GM18867 (cell line): Measurements from ENCODE around the gene MKI67.

Source experiments
- ATAC-seq: cut with Tn5 transposase; IDR thresholded peaks from one replicate; pipeline ENCODE4 v1.9.1; 2021; ENCODE audit warnings: mild to moderate bottlenecking, moderate library complexity; ENCODE audit not compliant: unreplicated experiment

The MKI67 gene

DNA sequence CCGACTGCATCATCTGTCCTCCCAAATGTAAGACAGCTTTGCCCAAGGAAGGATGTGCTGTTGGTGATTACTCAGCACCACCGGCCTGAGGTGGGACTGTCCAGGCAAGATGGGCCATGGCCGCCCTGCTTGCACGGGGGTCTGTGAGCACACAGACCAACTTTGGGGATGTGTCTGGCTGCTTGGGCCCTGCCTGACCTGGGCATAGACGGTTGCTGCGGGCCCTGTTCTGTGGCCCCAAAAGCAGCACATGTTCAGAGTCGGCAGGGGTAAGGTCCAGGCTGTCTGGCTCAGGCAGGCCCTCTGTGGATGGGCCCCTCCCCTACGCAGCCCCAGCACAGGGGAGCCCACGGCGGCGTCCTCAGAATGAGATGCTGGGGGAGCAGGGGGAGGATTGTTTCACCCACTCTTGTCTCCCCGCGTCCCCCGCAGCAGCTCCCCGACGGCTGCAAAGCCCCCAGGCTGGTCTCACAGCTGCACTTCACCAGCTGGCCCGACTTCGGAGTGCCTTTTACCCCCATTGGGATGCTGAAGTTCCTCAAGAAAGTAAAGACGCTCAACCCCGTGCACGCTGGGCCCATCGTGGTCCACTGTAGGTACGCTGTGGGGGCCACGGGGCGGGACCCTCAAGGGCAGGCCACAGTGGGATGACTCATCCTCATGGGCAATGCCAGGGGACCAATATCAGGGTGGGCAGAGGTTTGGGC, 58.4 kb downstream of the MKI67 start:
- no peak for ATAC-seq

DNA sequence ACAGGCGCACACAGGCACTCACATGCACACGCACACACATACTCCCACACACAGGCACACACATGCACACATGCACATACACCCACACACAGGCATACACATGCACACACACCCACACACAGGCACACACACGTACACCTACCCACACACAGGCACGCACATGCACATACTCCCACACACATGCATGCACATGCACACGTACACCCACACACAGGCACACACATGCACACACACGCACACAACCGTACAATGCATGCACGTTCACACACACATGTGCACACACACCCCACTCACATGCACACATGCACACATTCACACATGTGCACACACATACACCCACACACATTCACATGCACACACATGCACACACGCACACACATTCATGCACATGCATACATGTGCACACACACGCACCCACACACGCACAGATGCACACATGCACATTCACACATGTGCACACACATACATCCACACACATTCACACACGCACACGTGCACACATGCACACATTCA, 59.3 kb downstream of the MKI67 start:
- ATAC-seq, result no peak

DNA sequence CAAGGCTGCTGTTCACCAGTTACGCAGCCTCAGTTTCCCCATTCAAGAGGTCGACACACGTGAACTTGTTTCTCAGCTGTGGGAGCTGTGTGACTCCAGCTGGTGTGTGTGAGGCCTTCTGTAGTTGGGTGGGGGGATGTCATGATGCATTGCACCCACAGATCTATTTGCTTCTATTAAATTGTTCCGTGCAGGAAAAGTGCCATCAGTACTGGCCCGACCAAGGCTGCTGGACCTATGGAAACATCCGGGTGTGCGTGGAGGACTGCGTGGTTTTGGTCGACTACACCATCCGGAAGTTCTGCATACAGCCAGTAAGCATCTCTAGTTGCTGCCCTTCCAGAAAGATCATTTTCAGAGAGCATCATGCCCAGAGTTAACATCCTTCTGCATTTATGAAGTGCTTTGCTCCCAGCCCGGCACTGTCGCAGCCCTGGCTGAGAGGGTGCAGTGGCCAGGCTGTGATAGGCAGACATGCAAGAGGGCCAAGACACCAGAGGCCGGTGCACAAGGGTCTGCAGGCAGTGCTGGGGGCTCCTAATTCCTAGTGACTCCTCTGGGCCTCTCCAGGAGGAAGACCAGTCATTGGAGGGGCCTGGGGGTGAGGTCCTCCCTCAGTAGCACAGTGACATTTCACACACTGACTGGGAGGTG, 60.2 kb downstream of the MKI67 start:
- ATAC-seq, result no peak

DNA sequence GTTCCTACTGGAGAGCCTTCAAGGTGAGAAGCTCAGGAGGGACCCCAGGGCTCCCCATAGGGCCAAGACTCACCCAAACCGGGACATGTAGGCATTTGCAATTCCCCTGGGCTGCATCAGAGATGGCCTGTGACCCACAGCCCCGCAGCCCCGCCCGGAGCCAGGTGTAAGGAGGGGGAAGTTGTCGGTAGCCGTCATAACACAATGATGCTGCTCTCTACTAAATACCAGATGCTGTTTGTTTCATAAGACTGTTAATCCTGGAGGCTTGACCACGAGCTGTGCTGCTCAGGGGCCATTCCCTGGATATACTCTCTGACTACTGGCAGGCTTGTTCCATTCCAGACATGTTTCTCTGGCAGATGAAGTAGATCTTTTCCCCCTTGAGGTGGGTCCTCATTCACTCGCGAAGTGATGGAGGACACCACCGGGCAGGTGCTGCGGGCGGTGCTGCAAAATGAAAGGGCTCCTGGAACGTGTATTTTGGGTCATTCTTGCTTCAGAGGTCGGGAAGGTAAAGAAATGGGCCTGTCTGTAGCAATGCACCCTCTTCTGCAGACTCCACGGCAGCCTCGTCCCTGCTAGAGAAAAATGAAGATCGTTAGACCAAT, 61.1 kb downstream of the MKI67 start:
- ATAC-seq, result peak; percentile 35

DNA sequence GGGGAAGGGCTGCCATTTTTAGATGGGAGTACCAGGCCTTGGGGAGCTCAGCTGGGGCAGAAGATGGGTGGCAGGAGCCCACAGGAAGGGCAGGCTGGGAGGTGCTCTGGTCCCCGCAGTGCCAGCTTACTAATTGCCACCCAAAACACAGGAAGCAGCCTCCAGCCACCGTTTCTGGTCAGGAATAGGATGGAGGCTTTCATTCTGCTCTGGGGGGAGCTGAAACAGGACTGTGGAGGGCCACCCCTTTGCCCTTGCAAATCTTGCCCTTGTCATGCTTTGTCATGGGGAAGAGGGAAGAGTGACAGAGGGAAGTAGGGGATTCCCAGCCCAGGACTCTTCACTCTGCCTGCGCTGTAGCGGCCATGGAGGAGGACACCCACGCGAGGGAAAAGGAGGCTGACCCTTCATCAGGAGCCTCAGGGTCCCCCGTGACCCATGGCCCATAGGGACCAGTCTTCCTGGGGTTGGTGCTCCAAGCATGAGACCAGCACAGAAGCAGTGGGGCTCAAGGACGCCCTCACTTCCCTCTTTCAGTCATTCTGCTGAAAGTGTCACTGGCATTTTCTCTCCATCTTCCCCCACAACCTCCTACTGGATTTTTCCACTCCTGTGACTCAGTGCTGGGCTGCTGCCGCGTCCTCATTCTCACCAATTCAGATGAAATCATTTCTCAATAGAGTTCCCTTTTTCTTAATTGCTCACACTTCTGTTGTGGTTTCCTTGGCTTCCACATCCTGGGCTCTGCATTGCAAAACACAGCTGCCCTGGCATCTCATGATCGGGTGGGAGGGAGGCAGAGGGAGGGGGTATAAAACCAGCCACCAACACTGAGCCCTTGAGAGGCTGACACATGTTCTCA, 61.9 kb downstream of the MKI67 start:
- peak; percentile 48 for ATAC-seq

DNA sequence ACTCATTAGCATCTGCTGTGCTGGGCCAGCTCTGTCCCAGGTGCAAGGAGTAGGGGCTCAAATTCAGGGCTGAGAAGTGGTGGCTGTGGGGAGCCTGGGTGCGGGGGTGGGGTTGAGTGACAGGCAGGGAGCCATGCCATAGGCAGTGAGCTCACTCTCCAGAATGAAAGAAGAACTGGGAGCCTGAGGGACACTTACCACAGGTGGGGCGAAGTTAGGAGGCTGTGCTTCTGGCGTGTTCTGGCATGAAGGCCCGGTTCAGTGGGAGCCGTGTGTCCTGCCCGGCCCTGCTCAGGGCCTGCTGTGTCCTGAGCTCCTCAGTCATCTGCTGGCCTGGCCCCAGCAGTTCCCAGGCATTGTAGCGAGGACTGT, 62.5 kb downstream of the MKI67 start:
- ATAC-seq, result peak; percentile 26

DNA sequence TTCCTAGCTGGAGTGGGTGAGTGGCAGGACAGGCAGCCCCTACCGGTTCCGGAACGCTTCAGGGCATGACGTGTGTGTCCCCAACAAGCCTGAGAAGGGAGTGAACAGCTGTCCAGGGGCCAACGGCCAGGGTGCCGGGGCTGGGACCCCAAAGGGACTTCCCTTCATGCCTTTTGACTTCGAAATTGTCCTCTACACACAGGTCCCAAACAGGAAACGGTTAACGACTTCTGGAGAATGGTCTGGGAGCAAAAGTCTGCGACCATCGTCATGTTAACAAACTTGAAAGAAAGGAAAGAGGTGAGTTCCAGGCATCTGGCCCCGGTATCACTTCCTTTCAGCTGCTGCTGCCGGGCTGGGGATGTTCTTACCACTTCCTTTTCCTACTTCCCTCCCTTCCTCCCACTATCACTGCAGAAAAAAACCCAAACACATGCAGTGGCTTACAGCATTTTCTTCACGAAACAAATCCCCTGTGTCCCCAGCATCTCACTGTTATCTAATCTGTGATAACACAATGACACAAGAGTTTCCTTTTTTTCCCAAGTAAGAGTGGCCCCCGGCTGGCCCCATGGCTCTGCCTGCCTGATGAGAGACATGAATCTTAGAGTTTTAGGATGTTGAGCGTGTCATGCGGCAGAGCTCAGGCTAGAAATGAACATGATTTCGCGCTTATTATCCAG, 63.2 kb downstream of the MKI67 start:
- peak; percentile 51 for ATAC-seq

DNA sequence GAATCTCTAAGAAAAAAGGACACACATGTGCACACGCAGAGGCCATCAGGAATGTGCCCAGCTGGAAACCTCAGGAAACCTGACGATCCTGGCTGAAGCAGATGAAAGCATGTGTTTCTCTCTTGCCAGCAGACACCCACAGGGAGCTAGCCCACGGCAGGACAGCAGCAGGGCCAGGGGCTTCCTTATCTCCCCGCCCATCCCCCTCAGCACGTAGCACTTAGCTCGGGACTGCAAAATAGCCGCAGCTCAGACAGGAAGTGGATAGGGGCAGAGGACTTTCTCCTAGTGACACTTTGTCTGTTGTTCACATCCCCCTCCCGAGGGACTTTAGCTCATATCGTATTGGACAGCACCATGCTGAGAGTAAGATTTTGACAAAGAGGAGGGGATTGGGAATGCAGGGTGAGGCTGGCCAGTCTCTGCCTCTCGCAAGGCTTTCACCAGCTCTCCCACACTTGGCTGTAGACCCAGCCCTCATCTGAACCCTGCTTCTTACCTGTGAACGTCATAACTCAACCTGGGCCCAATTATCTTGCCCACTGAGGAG, 63.8 kb downstream of the MKI67 start:
- no peak for ATAC-seq

DNA sequence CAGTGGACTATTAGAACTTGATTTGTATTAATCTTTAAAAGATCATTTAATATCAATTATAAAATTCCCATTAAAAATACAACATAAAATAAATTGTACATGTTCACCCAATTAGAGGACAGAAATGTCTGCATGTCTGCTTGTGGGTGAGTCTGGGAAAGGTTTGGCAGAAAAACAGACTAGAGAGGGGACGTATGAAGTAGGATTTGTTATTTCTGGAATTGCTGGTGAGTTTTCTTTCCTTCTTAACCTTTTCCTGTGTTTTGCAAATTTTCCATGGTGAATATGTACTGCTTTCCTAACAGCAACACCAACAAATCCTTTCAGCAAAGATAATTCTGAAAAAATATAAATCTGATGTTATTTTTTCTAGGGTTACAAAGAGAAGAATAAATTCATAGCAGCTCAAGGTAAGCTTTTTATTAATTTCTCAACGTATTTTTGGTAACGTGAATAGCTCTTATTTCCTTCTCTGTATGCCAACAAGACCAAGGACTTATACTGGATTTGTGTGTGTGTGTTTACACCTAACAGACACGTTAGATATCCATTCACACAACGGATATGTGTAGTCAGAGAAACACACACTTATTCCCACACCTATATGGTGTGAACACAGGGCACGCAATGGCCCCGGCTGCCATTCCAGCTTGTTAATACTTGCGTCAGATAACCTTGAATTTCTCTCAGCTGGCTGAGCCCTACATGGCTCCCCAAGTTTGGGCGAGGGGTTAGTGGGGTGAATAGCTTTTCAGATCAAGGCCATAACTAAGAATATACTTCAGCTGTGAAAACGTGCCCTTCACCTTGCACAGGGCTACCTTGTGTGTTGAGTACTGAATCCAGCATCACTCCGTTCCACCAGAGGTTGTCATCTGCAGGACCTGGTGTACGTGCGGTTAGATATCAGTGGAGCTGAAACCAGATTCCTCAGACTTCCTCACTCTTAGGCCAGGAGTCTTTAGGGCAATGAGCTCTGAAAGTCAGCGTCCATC, 64.6 kb downstream of the MKI67 start:
- ATAC-seq, result no peak

DNA sequence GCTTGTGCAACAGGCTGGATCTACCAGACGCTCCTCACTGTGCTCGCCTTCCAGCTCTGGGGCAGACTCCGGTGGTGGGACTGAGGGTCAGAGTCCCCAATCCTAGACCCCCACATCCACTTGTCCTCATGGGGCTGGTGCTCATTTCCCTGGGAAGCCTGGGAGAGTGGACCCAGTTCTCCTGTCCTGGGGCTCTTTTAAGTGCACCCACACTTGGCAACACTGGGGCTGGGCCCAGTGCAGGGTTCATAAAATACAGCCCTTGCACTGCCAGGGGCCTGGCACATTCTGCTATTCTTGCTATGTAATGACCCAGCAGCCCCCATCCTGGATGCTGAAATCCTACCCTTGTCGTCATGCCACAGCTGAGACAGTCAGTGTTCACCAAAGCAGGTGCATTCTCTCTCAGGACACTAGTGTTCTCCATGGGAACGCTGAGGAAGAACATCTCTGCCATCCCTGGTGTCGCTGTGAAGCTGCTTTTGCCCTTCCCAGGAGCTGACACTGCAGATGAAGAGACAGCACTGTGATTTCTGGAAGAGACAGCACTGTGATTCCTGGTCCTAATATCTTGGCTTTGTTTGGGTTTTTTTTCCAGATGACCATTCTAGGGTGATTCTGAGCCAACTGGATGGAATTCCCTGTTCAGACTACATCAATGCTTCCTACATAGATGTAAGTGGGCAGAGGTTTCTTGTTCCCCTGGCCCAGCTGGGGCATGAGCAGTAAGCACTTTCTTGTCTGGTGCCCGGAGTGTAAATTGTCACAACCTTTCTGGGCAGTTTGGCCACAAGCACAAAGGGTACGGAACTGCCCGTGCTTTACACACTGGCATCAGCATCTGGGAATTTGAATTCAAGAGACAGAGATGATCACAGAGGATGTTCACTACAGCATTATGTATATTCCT, 65.6 kb downstream of the MKI67 start:
- no peak for ATAC-seq

DNA sequence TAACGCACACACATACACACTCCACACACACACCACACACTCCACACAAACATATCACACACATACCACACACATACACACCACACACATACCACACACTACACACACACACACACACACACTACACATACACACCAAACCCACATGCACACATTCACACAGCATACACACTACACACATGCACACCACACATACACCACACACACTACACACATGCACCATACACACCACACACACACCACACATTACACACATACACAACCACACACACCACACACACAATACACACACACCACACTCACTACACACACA, 66.3 kb downstream of the MKI67 start:
- no peak for ATAC-seq

DNA sequence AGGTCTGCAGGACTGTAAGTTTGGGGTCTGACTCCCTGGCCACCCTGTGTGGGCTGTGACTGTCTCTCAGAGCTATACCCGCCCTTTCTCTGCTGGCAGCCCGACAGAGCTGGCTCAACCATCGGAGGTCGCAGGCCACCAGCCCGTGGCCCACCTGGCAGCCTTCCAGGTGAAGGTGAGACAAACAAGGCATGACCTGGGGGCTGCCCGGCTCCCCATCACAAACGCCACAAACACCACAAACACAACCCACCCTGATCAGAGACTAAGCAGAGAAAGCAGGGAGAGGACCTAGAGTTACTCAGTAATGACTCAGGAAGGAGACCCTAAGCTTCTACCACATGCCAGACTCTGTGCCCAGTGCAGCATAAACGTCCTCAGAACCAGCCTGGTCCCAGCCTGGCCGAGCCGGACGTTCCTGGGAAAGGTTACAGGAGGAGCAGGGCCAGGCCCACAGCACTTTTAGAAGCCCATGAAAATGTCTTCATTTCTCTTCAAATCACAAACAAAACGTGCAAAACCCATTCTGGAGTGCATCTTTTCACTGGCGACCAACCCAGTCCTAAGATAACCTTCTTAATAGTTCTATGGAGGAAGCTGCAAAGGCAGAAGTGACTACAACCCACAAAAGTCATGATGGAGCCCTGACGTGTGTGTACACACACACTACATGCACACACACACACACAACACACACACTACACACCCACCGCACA, 66.8 kb downstream of the MKI67 start:
- ATAC-seq, result no peak

DNA sequence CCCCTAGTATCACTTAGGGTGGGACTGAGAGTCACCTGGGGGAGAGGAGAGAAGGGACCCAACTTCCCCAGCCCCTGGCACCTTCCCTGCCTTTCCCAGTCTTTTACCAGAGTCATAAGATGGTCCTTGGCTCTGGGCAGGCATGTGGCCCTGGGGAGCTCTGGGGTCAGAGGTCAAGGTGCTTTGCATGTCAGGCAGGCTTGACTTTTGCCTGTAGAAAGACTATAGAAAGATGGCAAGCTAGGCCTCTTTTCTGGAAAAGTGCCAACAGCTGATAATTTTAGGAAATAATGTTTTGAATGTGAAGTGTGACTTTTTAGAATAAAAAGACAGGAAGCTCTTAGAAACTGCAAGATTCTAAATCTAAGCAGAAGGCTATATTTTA, 67.5 kb downstream of the MKI67 start:
- no peak for ATAC-seq

DNA sequence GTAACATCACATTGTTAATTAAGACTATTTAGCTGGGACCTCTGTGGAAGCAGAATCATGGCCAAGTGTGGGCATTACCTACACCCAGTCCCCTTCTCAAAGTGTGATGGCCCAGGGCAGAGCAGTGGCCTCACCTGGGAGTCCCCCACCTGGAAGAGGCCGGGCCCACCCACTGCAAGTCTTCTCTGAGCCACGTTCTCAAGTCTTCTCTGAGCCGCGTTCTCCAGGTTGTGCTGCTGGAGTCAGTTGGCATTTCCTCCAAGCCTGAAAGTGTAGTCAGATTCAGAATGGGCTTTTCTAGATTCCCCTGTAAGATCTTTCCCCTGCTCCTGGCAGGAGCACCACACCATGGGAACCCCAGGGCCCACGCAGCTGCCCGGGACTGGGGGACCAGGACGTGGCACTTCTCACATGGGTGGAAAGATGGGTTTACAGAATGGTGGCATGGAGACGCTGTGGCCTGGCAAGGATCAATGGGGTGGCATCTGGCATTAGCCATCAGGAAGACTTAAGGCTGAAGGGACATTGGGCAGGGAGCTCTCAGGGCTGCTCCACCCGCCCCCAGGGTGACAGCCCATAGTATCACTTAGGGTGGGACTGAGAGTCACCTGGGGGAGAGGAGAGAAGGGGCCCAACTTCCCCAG, 68.0 kb downstream of the MKI67 start:
- ATAC-seq, result no peak

DNA sequence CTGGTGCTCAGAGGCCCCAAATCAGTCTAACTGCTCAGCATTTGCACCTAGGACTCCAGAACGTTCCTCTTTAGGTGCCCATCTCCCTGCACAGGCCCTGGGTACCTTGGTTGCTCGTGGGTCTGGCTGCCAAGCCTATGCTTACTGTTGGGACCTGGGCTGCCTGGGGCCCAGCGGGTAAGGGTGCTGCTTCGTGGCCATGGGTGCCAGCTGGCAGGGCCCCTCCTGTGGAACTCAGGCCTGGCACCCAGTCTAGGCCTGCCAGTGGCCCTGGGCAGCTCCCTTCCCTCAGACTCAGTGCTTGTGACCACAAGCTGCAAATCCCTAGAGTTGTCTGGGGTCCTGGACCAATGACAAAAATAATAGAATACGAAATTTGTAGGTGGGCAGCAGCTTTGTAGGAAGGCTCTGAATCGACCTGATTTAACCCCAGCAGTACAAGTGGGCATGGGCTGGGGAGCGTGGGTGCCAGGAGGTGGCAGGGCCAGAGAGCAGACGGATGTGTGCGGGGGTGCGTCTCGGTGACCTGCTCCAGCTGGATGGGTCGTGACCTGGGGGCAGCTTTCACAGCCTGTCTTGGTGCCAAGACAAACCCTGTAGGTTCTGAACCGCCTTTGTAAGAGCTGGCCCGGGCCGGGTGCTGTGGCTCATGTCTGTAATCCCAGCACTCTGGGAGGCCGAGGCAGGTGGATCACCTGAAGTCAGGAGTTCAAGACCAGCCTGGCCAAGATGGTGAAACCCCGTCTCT, 69.7 kb downstream of the MKI67 start:
- ATAC-seq, result no peak

DNA sequence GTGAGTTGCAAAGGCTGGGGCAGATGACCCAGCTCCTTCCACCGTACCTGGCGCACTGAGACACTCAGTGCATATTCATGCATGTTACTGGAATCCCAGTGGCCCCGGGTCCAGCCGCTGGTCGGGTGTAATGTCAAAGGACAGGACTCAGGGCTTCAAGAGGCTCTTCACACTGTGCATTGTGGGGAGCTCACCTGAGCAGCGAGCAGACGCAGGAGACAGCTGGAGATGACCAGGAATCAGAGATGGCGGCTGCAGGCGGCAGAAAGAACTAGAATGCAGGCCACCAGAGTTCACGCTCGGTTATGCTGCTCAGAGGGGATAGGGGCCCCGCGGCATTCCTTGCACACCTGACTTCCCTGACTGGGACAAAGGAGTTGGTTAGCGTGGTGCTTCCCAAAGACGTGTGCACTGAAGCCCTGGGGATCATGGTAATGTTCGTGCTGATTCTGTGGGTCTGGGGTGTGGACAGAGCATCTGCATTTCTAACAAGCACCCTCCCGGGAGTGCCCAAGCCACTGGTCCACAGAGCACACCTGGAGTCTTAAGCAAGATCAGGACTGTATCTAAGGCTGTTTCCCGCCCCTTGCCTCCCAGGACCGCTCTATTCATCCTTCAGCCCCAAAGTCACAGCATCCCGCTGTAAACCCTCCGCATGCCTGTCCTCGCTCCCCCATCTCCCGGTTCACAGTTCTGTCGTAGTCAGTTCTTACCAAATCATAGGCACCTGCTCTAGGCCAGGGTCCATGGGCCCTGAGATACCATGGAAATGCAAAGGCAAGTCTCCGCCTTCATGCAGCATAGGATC, 71.0 kb downstream of the MKI67 start:
- no peak for ATAC-seq
